HG03139 (cell line): ENCODE data around the gene KRTAP10-1.
"Not testable (repeated sequence)": the region's sequence is repeated elsewhere in the genome, so short reads cannot be mapped to it uniquely, and the experiment has no call there.

Experiments
- ATAC-seq: cut with Tn5 transposase; IDR thresholded peaks from one replicate; pipeline ENCODE4 v1.9.1; 2021; ENCODE audit not compliant: unreplicated experiment

Gene KRTAP10-1

GRCh38 chr21:44539991-44540666 is at the start of gene KRTAP10-1:
Gene KRTAP10-1 (minus strand): TSS chr21:44540195. CDS start chr21:44540150, 45 bp downstream.
- ATAC-seq: no peak

- ATAC-seq: no peak
Observed at GRCh38 chr21:44589094-44589493, 49.1 kb upstream of the KRTAP10-1 start.

GRCh38 chr21:44585892-44586291 is 45.9 kb upstream of the KRTAP10-1 start:
- ATAC-seq: no peak

GRCh38 chr21:44583800-44584147 is 43.8 kb upstream of the KRTAP10-1 start:
- no peak for ATAC-seq

GRCh38 chr21:44583089-44583799 is 43.2 kb upstream of the KRTAP10-1 start:
- no peak for ATAC-seq

- ATAC-seq: no peak
Observed at GRCh38 chr21:44582055-44582454, 42.1 kb upstream of the KRTAP10-1 start.

- no peak for ATAC-seq
Observed at GRCh38 chr21:44581158-44581557, 41.2 kb upstream of the KRTAP10-1 start.

GRCh38 chr21:44580231-44580821 is 40.3 kb upstream of the KRTAP10-1 start, which contains the start of gene KRTAP10-5:
Gene KRTAP10-5 (minus strand): TSS chr21:44580604. CDS start chr21:44580578, 26 bp downstream.
- not testable (repeated sequence) for ATAC-seq

- ATAC-seq: no peak
Observed at GRCh38 chr21:44579833-44580144, 39.8 kb upstream of the KRTAP10-1 start.

GRCh38 chr21:44579056-44579832 is 39.2 kb upstream of the KRTAP10-1 start:
- no peak for ATAC-seq

GRCh38 chr21:44578371-44579055 is 38.5 kb upstream of the KRTAP10-1 start:
- ATAC-seq: no peak

GRCh38 chr21:44576025-44576420 is 36.0 kb upstream of the KRTAP10-1 start:
- no peak for ATAC-seq

- no peak for ATAC-seq
Observed at GRCh38 chr21:44575307-44576024, 35.5 kb upstream of the KRTAP10-1 start.

GRCh38 chr21:44574457-44575306 is 34.7 kb upstream of the KRTAP10-1 start:
- no peak for ATAC-seq

- ATAC-seq: not testable (repeated sequence)
Observed at GRCh38 chr21:44573630-44574456, 33.8 kb upstream of the KRTAP10-1 start, which contains the start of gene KRTAP10-4. Gene KRTAP10-4 (plus strand): TSS chr21:44573729. CDS start chr21:44573759, 30 bp downstream.

GRCh38 chr21:44572959-44573583 is 33.1 kb upstream of the KRTAP10-1 start:
- ATAC-seq: no peak

- ATAC-seq: no peak
Observed at GRCh38 chr21:44571844-44572782, 32.1 kb upstream of the KRTAP10-1 start.
